ENCODE results near the gene RRP8.

The RRP8 gene

DNA sequence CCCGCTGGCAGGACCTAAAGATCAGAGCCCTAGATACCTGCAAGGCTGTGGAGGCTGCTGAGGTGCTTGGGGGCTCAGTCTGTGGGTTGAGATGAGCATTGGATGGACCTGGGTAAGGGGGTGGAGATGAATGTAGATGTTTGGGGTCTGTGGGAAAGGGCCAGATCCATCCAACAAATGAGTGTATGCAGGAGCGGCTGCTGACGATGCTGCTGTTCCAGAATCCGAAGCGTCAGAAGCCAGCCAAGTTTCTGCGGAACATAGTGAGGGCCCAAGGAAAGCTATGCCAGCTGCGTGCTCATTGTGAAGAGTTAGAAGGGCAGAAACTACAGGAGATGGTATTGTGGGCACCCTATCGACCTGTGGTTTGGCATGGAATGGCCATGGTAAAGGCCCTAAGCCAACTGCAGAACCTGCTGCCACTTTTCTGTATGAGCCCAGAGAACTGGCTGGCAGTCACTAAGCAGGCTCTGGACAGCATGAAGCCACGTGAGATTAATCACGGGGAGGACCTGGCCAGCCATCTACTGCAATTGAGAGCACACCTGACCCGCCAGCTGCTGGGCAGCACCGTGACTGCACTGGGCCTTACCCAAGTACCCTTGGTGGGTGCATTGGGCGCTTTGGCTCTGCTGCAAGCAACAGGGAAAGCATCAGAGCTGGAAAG, 36.6 kb downstream of the RRP8 start:
- no peak for DNase-seq

DNA sequence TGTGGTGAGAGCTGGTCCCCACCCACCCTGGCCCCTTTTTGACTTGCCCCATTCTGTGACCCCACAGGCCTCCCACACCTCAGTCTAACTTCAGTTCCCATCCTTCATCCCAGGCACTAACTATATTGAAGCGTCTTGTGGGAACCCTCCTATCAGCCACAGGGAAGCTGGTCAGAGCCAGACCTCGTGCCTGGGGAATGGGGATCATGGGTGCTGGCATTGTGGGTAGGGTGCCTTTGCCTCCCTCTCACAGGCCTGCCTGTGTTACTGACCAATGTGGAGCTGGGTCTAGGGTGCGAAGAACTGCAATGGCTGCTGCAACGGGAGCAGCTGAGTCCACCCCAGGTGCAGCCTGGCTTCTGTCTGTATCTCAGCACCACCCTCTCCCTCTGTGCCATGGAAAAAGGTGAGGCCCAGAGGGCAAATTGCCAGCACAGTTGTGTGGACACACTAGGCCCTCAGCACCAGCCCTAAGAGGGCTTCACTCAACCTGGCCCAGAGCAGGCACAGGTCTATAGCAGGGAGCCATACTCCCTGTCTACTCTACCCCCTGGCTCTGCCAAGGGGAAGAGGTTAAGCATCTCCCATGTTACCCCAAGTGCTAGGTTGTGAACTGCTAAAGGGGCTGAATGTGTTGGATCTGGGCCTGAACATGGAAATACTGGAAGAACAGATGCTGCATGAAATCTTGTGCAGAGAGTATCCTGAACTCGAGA, 37.3 kb downstream of the RRP8 start:
- no peak for DNase-seq

DNA sequence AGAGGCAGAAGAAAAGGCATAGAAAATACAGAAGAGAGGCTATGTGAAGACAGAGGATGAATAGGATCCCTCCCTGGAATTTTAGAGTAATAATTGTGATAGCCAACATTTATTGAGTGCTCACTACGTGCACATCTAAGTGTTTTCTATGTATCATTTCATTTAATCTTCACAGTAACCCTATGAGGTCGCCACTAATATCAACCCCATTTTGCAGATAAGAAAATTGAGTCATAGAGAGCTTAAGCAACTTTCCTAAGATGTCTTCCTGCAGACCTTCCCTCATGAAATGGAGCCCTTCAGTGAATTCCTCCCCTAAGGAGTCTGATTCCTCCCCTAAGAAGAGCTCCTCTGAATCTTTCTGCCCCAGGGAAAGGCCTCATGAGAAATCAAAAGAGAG, 38.1 kb downstream of the RRP8 start:
- DNase-seq = no peak

DNA sequence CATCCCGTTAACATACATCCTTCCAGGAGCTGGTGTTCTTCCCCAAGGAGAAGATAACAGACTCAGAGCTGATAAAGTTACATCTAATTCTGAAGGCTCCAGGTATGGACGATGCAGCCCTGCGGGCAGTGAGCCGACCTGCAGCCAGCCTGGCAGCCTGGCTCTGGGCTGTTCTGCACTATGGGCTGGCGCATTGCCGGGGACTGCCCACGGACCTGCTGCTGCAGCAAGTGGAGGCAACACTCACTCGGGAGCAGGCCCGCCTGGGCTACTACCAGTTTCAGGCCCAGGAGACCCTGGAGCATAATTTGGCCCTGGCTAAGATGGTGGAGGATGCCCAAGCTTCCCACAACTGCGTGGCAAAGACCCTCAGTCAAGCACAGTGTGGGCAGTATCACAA, 39.7 kb downstream of the RRP8 start:
- DNase-seq = no peak

DNA sequence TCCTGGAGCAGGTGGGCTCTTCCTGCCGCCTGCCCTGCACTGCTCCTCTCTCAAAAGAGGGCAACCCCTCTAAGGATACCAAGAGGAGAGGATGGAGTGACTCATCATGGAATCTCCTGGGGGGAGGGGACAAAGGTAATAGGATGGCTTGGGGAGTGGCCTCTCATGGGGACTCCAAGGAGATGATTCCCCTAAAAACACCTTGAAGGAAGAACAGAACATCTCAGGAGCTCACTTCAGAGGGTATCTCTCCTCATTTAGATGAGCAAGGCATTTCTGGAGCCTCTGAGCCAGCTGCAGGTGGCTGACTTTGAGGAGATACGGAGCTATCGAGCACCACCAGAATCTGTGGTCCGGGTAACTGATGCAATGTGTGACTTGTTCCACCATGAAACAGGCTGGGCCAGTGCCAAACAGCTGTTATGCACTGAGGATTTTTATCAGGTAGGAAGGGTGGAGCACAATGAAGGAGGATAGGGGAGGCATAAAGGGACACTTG, 40.2 kb downstream of the RRP8 start:
- no peak for DNase-seq

DNA sequence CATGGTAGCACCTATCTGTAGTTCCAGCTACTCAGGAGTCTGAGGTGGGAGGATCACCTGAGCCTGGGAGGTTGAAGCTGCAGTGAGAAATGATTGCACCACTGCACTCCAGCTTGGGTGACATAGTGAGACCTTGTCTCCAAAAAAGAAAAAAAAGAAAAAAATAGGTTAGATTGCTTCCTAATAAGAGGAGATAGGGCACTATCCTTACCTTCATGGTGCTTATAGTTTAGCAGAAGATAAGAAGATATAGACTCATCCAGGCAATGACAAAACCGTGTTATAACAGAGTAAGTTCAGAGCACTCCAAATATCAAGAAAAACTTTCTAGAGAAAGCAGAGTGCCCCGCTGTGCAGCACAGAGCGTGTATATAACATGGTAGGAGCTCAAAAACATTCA, 42.1 kb downstream of the RRP8 start:
- DNase-seq = no peak

DNA sequence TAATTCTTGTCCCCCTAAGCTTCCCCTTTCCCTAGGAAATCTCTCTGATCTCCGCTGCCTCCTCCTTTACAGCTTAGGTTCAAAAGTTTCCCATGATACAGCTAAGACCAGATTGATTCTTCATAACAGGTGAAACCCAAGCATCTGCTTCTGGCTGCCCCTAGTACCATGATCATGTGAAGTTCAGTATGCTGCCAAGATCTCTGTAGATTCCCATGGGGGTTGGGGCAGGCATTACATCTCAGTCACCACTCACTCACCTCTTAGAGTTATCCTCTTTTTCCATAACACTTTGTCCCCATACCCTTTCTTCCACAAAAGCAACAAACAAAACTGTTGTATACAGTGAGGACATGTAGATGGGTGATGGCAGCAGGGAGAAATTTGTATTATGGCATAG, 44.0 kb downstream of the RRP8 start:
- DNase-seq = no peak

DNA sequence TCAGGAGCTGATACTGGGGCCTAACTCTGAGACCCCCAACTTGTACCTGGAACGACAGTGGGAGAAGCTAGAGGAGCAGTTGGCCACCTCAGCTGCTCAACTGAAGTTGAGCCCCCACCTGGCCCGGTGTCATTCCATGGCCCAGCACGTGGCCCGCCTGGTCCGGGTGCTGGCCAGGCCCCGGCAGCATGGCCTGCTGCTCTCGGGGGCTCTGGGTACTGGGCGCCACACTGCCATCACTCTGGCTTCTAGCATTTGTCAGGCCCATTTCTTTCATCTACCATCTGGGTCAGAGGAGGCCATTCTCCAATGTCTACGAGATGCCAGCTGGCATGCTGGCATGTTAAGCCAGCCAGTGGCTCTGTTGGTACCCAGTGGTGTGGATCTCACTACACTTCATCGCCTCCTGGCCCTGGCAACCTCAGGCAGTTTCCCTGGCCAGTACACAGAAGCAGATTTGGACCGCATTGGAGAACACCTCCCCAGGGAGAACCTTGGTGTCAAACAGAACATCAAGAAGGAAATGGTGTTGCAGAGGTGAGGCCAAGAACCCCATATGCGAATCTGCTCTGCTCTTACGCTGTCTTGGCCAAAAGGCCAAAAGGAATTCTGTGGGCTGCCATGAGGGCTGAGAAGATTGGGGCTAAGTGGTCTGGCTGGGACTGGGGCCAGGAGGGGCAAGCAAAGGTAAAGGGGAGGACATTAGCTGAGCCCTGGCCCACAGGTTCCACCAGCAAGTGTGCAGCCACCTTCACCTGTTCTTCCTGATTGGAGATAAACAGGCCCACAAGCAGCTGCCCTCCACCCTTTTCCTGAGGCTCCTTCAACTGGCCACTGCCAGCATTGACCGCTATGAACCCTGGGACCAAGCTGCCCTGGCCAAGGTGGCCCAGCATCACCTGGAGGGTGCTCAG, 45.4 kb downstream of the RRP8 start:
- no peak for DNase-seq

DNA sequence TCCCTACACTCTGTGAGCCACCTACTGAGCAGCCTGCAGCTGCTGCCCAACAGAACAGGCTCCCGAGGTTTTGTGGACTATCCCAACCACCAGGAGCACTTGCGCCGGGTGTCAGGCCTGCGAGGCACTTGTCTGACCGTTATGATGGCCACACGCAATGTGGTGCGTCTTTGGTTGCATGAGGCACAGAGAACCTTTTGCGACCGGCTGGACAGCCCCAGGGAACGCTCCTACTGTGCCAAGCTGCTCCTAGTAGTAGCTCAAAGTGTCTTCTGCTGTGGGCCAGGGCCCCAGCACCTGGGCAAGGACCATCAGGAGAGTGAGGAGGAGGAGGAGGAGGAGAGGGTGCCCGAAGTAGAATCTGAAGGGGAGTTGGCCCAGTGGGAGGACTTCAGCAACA, 46.4 kb downstream of the RRP8 start:
- DNase-seq = no peak

DNA sequence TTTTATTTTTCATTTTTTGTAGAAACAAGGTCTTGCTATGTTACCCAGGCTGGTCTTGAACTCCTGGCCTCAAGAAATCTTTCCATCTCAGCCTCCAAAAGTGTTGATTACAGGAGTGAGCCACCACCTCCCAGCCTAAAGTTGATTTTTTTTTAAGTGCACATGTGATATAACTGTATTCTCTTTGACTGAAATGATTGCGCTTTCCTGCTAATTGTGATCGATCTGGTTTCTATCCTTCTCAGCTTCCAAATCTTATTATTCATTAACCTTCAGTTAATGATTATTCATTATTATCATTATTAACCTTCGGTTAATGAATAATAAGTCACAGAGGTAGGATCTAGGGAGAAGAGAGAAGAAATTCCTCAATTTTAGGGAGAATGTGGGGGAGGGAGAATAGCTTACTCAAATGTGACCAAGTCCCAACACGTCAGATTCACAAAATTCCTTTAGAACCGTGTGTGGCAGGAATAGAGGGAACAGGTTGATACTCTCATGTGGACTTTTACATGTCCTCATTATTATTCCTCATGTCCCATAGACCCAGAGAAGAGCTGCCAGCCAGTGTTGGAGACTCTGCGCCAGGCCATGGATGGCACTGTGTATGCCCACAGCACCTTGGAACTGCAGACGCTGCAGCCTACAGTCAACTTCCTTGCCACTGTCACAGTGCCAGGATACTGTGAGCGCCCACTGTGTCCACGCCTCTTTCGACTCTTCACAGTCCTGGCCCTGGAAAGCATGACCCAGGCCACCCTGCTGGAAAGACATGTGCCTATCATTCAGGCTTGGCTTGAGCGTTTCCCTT, 47.1 kb downstream of the RRP8 start:
- DNase-seq = no peak

DNA sequence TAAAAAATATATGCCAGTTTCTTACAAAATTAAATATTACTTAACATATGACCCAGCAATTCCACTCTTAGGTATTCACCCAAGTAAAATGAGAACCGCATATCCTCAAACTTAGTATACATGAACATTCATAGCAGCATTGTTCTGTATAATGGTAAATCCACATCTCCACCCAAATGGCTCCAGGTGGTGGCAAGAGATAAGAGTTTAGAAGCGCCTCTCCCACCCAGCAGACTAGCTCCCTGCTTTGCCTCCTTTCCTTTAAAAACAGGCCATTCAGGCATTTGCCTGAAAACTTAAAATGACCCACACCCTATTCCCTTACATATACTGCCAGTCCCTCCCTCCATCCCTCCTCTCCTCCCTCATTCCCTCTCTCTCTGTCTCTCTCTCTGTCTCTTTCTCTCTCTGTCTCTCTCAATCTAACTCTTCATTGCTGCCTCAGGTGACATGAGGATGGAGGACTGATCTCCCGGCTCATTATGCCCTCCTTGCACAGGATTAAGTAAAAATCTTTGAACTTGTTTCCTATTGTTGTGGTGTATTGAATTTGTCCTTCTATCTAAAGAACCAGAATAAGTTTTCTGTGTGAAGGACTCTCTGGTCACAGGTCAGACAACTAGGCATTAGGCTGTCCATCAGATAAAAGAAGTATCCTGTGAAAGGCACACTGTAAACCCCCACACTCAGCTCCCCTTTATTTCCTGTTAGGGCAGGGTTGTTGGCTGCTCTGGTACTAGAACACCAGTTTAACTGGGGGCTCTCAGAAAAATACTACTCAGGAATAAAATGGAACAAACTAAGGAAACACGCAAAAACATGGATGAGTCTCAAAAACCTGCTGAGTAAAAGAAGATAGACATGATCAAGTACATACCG, 48.3 kb downstream of the RRP8 start:
- no peak for DNase-seq

DNA sequence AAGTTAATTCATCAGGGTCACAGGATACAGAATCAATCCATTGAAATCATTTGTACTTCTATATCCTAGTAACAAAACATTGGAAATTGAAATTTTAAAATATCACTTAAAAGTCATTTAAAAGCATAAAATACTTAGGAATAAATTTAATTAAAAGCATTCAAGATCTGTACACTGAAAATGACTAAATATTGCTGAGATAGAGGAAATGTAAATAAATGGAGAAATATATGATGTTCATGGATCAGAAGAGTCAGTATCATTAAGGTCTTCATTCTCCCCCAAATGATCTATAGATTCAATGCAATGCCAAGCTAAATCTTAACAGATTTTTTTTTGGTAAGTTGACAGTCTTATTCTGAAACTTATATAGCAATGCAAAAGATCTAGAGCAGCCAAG, 49.8 kb downstream of the RRP8 start:
- no peak for DNase-seq

DNA sequence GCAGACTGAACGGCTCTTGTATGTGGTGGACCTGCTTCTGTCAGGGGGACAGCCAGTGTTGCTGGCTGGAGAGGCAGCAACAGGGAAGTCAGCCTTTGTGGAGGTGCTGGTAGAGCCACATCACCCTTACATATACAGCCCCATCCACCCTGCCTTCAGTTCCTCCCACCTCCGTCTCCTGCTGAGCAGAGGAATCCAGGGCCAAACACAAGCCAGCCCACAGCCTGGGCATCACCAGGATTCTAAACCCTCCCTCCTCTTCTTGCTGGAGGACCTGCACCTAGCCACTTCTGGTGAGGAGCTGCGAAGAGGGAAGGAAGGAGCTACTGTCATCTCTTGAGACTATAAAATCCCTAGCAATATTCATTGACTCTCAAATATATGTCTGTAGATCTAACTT, 54.8 kb downstream of the RRP8 start:
- DNase-seq = no peak

DNA sequence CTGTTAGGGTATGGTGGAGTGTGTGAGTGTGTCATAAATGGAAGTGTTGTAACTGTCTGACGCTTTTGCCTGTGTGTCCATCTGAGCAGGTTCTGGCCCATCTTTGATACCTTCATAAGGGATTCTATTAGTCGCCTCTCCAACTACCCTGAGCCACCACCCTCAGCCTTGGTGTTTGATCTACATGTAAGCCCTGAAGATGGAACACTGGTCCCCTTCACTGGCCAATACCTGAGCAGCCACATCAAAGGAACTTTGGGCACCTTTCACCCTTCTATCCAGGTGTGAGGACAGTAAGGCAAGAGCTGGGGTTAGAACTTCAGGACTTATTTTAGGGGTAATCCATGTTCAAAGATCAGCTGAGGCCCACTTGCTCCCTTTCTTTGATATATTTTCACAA, 55.3 kb downstream of the RRP8 start:
- DNase-seq = no peak

DNA sequence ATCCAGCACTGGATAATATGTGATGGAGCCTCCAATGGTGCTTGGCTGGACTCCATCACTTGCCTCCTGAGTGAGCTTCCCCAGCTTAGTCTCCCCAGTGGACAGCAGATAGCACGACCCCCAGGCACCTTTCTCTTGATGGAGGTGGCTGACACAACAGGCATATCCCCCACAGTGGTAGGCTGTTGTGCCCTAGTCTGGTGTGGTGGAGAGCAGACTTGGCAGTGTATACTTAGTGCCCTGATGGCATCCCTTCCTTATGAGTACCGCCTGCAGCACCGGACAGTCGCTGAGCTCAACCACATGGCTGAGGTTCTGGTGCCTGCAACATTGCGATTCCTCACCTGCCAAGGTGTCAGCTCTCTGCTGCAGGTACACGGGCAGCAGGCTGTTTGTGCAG, 56.2 kb downstream of the RRP8 start:
- DNase-seq = no peak

DNA sequence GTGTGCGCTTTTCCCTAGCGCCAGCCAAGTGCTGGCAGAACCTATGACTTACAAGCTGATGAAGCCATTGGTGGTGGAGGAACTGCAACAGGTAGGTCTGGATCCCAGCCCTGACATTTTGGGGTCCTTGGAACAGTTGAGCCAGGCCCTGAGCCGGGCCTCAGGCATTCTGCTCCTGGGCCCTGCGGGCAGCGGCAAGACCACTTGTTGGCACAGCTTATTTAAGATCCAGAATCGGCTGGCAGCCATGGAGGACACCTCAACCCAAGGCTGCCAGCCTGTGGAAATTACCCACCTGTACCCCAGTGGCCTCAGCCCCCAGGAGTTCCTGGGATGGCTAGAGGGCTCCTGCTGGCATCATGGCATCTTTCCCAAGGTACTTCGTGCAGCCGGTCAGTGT, 56.7 kb downstream of the RRP8 start:
- no peak for DNase-seq

DNA sequence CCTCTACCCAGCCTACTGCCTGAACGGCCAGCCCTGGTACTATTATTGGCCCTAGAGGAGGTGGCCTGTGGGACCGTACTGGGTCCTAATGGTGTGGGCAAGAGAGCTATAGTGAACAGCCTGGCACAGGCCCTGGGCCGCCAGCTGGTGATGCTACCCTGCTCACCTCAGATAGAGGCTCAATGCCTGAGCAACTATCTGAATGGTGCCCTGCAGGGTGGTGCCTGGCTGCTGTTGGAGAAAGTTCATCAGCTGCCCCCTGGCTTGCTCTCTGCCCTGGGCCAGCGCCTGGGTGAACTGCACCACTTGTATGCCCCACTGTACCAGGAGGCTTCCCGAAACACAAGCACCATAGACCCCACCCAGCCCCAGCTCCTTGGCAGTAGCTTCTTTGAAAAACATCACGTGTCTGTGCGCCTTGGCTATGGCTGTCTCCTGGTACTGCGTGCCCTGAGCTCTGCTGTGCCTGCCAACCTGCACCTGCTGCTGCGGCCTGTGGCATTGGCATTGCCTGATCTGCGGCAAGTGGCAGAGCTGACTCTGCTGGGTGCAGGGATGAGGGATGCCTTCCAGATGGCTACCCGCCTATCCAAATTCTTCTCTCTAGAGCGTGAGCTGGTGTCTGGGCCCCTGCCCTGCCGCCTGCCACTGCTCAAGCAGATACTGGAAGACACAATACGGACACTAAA, 57.4 kb downstream of the RRP8 start:
- no peak for DNase-seq
